Measurements from ENCODE around the gene CACNA1S. TPM values are rescaled to one million over a fixed set of nuclear protein-coding genes. Genes with fewer than 3 reads are reported as not detected.

The CACNA1S gene
- total RNA-seq, 1 donor from 2014 or later, result not detected

DNA sequence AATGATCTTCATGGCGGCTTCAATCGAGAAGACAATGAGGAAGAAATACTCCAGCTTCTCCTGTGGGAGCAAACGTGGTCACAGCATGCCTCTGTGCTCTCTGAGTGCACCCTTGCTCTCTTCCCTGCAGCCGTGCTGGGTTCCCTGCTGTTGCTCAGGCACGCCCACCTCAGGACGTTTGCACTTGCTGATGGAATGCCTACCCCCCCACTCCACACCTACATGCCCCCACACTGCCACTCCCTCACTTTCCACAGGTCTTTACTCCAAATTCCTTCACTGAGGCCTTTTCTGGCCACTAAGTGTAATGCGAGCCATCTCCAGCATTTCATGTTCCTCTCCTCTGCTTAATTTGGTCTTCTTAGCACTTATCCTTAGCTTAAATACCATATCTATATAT, 18.3 kb downstream of the CACNA1S start:
- no peak for DNase-seq (ENCODE audit: low spot score)

DNA sequence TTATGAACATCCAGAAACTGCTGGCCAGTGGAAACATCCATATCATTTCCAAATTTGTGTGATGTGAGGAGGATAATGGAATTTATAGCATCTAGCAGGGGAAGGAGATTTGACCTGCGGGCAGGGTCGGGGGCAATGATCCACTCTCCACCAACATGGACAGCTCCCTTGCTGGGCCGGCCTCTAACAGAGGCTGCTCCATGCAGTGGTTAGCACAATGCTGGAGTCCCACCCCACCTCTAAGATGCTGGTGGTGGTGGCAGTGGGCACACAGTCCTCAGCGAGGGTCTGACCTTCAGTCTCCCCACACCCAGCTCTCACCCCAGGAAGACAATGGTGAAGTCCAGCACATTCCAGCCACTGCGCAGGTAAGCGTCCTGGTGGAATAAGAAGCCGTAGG, 18.7 kb downstream of the CACNA1S start:
- DNase-seq (ENCODE audit: low spot score), result no peak

DNA sequence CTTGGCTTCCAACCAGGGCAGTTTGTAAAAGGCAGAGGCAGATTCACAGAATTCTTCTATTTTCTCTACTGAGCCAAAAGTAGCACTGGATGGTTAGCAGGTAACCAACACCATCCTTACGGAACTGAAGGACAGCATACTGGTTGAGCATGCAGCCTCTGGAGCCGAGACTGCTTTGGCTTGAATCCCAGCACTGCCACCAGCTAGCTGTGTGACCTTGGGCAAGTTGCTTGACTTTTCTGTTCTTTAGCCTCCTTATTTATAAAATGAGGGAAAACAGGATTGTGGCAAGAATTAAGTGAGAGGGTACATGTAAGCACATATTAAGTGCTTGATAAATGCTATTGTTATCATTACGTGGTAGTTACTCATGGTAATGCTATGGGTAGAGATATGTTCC, 19.5 kb downstream of the CACNA1S start:
- no peak for DNase-seq (ENCODE audit: low spot score)

DNA sequence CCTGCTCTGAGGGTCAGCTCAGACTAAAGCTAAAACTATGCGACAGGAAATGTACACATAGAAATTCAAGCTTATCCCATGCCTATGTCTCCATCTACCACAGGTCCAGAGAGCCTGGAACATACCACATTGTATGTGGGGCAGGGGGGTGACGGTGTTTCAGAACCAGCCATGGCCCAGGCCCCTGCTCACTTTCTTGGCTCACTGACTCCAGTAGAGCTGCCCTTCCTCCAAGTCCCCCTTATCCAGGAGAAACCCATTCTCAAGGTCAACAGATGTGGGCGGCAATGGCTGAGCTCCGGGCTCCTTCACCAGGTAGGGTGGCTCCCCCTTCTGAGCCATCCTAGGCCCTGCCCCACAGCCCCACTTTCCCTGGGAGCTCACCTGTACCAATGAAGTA, 21.0 kb downstream of the CACNA1S start:
- DNase-seq (ENCODE audit: low spot score), result no peak

DNA sequence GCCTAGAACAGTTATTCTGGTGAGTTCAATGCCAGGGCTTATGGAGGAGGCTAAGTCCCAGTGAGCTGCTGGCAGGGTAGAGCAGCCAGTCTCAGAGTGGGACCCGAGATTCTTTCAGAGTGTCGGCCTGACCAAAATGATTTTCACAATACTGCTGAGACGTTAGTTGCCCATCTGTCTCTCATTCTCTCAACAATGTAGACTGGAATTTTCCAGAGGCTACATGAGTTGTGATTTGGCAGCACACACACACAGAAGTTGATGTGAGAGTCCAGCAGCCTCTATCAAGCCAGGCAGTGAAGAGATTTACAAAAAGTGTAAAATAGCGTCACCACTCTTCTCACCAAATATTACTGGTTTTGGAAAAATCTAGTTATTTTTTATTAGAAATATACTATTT, 21.7 kb downstream of the CACNA1S start:
- no peak for DNase-seq (ENCODE audit: low spot score)

DNA sequence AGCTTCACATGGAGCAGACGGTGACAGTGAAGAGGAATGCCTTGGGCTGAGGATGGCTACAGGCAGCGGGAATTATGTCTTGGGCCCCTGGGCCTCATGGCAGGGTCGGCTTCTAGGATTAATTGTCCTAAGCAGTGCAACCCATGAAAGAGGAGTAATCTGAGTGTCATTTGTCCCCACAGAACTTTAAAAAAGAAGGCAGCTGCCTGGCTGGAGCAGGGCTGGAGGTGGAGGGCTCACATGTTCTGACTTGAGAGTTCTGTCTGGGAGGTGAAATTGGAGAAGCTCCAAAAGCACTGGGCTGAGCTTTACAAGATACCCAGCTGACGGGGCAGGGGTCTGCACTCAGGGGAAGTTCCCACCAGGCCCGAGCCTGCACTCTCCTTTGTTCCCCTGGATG, 22.6 kb downstream of the CACNA1S start:
- DNase-seq (ENCODE audit: low spot score), result no peak

DNA sequence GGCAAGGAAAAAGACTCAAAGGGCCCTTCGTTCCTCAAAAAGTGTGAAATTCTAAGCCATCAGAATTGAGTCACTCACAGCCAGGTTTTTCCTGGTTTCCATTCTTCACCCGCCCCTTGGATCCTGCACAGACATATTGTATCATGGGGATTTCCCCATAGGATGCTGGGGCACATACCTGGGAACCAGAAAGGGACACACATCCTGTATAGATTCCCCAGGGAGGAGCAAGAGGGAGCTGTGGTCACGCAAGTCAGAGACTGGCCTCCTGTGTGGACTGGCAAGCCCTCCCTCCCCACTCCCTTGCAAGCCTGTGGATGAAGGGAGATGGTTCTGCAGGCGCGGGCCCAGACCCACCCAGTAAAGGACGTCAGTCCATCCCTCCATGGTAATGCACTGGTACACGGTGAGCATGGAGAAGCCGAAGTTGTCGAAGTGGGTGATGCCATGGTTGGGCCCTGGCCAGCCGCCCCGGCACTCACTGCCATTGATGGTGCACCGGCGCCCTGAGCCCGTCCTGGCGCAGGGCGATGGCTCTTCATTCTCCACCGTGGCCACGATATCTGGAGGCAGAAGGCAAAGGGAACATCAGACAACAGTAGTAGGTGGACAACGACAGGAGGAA, 23.2 kb downstream of the CACNA1S start:
- DNase-seq (ENCODE audit: low spot score), result no peak

DNA sequence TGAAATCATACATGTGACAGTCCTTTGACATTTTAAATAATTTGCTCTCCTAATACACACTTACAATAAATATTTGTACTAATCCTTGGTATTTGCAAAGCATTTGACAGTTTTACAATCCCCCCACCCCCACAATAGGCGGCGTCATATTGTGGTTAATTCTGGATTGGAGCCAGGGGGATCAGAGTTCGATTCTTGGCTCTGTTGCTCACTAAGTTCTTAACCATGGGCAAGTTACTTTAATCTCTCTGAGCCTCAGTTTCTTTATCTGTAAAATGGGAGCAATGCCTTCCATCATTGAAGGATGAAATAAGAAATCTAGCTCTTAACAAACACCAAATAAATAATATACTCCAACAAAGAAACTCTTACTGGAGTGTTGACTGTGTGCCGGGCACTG, 23.8 kb downstream of the CACNA1S start:
- DNase-seq (ENCODE audit: low spot score), result no peak

DNA sequence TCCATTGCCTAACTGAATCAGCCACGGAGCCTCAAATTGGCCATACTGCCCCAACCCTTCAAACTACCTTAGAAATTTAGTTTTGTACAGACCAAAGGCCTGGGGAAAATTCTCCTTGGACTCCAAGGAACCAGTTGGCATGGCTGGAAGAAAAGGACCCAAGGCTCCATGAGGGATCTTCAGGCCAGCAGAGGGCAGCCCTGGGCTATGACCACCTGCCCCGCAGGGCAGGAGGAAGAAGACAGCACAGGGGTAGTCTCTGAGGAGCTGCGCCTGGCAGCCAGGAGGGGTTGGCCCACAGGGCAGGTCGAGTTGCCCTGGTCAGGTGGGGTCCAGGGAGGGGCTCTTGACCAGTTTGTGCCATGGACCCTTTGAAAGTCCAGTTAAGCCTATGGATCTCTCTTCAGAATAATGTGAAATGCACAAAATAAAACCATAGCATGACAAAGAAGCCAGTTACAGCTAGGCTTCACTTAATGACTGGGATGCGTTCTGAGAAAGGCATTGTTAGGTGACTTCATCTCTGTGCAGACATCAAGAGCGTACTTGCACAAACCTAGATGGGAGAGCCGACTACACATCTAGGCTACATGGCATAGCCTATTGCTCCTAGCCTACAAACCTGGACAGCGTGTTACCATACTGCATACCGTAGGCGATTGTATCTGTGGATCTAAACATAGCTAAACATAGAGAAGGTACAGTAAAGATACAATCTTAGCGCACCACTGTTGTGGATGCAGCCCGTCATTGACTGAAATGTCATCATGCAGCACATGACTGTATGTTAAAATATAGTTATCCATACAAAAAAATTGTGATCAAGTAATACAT, 26.1 kb downstream of the CACNA1S start:
- no peak for DNase-seq (ENCODE audit: low spot score)

DNA sequence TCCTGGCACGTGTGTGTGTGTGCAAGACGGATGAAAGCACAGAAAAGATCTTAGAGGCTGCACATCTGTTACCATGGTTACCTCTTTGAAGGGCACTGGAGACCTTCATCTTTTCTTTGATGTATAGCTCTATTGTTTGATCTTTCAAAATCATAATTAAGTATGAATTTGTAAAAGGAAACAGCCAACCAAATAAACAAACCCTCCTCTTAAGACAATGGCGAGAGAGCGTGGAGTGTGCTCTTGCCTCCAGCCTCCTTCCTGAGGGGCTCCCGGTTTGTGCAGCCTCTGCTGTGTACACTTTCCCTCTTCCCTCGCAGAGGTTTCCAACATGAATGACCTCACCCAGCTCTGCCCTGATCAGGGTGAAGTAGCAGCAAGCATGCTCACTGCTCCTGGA, 27.9 kb downstream of the CACNA1S start:
- no peak for DNase-seq (ENCODE audit: low spot score)

DNA sequence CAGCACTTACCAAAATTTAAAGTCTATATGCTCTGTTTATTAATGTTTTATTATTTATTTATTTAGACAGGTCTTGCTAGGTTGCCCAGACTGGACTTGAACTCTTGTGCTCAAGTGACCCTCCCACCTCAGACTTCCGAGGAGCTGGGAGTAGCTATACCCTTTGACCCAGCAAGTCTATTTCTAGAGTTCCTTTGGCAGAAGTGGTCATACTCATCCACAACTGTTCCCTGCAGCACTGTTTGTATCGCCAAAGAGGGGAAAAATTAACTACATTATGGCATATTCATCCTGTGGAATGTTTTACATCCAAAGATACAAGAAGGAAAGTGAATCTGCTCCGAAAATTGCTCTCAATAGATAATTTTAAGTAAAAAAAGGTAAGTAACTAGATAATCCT, 28.5 kb downstream of the CACNA1S start:
- DNase-seq (ENCODE audit: low spot score), result no peak

DNA sequence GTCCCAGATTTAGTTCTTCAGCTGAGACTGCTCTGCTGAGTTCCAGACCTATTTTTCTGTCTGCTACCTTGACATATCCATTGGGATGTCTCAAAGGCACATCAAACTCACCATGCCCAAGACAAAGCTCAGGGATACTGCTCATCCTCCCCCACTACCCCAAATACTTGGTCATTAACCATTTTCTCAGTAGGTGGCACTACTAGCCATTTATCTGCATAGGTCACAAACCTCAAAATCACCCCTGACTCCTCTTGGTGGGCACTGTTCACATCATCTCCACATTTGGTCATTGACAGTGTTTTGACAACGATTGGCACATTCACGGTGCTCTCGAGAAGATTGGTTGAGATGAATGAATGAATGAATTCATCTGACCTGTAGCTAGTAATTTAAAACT, 32.1 kb downstream of the CACNA1S start:
- no peak for DNase-seq (ENCODE audit: low spot score)

DNA sequence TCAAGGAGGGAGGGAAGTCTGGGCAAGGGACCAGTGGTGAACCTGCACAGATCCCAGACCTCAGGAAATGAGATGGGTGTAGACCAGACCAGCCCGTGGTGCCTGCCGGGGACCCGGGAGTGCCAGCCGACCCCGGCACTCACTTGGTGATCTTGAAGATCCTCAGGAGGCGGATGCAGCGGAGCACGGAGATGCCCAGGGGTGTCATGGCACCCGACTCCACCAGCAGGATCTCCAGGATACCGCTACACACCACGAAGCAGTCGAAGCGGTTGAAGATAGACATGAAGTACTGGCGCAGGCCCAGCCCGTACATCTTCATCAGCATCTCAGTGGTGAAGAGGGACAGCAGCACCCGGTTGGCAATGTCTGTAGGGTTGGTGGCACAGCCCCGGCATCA, 34.5 kb downstream of the CACNA1S start:
- DNase-seq (ENCODE audit: low spot score), result no peak

DNA sequence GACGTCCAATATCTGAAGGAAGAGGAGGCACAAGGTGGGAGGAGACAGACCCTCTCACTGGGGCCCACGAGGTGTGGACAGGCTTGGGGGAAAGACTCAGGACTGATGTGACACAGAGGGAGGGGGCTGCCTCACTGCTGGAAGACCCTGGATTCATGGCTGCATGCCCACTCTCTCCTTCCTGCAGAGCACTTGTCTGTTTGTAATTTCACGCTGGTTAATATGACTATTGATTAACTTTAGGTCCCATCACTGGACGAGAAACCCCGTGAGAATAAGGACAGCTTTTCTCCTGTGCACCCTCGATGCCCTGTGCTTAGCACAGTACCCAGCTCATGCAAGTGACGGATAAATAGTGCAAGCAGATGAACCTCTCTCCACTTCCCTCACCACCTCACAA, 35.1 kb downstream of the CACNA1S start:
- DNase-seq (ENCODE audit: low spot score), result no peak

DNA sequence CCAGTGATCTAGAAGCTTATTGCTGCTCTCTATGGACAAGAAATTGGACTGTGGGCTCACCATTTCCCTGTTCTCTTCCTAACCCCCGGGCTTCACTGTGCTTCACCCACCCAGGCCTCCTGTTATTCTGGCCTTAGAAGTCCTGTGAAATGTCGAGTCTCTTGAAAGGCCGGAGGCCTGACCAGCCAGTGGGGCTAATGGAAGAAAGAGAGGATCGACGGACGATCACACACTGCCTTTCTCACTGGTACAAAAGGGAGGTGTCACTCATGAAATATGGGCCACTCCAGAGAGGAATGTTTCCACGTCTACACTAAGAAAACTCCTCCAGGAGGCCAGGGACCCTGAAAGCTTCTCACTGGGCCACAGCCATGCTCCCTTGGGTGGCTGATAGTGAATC, 36.1 kb downstream of the CACNA1S start:
- DNase-seq (ENCODE audit: low spot score), result no peak

DNA sequence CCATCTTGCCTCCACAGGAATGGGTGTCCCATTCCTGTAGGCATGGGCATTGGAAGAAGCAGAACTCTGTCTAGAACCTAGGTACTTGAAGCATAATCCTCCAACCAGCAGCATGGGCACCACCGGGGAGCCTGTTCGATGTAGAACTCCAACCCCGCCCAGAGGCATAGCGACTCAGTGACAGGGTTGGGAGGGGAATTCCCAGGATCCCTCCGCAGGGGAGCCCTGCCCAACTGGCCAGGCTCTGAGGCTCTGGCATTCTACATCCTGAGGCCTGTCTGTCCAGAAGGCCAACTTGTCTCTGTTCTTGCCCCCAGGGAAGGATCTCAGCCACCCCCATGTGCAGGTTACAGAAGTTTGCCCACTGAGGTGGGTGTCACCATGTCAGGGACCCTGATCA, 38.2 kb downstream of the CACNA1S start:
- DNase-seq (ENCODE audit: low spot score), result no peak

DNA sequence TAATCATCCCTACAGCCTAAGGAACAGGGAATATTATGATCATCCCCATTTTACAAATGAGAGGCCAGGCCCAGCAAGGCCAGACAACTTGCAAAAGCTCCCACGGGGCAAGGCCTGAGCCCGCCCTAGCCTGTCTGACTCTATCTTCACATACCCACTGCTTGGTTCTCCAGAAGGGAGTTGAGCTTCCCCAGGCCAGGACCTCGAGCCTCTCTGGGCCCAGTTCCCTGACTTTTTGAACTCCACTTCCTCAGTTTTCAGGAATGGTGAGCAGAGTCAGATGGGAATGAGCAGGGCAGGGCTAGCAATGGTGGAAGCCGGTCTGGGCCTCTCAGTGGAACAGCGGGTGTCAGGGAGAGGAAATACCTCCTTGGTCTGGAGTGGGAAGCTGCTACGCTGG, 39.3 kb downstream of the CACNA1S start:
- no peak for DNase-seq (ENCODE audit: low spot score)

DNA sequence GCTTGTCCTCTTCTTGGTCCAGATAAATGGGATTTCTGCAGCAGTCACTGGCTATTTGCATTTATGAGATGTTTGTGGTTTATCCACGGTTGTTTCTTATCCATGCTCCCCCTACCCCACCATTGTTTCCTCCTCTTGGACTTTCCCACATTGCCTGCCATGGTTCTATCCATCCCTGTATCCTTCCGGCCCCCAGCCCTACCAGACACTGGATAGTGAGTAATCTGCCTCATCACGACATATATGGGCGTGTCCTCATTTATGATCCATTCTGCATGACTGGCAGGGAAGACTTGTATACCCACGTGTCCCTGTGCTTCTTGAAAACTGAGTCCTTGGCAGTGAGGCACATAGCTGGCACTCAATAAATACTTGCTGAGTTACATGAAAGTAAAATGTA, 40.1 kb downstream of the CACNA1S start:
- no peak for DNase-seq (ENCODE audit: low spot score)

DNA sequence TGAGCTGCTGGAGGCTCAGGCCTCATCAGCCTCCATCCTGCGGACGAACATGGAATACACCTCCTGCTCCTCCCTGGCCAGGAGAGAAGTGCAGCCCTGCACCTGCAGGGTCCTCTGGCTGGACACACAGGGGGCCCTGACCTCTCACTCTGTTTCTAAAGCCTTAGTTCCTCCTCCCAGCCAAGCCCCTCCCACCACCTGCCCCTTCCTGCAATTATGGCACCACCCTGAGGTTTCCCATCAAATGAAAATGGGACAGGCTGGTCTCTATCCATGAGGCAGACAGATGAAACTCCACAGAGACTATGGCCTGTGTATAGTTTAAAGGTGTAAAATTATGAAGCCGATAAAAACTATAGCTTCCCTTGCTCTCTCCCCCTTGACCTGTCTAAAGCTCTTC, 42.6 kb downstream of the CACNA1S start:
- DNase-seq (ENCODE audit: low spot score), result no peak

DNA sequence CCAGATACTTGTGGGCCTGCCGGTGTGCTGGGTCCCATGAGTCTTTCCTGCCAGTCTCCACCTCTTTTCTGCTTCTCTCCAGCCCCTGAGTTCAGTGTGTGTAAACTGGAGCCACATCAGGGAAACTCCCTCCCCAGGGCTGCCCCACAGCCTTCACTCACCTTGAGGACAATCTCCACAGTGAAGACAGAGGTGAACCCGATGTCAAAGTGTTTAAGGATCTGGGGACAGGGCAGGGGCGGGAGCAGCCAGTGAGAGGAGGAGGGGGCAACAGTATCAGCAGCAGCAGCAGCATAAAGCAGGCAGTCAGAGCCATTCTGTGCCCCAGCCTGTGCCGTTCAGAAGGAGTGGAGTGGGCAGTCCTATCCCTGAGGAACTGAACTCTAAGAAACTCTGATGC, 43.2 kb downstream of the CACNA1S start:
- DNase-seq (ENCODE audit: low spot score), result no peak

DNA sequence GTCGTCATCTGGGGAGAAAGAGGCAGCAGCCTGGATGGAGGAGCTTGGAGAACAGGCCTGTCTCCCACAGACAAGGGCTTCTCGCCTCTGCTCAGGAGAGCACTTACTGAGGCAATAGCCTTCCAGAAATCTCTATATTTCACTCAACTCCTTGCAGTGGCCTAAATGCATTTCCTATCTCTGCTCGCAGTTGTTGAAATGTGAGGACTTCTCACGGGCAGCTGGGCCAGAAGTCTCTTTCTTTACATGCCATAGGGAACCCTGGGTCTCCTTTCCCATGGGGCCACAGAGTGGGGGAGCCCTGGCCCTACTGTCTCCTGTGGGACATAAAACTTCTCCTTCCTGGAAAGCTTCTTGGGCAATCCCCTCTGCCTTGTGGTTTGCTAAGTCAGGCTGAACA, 45.2 kb downstream of the CACNA1S start:
- DNase-seq (ENCODE audit: low spot score), result no peak

DNA sequence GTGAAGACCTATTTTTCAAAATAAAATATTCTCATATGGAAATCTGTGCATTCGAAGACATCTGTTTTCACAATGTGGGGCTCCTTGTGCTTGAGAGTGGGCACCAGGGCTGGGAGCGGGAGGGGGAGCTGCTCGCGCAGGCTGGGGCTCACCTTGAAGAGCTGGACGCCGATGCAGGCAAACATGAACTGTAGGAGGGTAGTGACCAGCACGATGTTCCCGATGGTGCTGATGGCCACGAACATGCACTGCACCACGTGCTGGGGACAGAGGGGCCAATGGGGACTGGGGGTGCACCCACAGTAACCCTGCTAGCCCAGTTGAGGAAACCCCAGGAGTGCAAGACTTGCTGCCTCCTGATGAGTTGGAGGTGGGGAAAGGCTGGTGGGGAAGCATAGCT, 46.5 kb downstream of the CACNA1S start:
- DNase-seq (ENCODE audit: low spot score), result no peak

DNA sequence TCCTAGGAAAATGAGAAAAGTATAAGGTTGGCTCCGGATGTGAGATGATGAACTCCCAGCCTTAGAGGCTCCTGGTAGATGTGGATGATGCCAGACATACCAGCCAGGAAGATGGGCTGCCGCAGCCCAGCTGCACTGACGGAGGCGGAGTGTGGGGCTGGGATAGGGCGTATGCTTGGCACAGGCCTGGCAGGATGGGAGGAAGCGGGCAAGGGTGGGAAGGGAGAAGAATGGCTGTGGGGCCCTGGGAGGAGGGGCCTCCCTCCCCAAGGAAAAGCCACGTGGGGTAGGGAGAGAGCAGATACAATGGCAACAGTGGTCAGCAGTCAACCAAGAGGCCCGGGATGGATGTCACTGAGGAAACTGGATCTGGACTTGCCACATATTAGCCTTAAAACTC, 47.4 kb downstream of the CACNA1S start:
- no peak for DNase-seq (ENCODE audit: low spot score)

DNA sequence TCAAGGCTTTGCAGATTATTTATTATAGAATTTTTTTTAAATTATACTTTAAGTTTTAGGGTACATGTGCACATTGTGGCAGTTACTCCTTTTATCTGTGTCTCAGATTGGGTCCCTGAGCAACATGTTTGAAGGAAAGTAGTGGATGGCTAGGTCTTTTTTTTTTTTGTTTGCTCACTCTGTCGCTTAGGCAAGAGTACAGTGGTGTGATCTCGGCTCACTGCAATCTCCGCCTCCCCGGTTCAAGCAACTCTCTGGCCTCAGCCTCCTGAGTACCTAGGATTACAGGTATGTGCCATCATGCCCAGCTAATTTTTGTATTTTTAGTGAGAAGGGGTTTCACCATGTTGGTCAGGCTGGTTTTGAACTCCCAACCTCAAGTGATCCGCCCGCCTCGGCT, 49.1 kb downstream of the CACNA1S start:
- DNase-seq (ENCODE audit: low spot score), result no peak

All from ureter (tissue), 1 donor.